SK-N-SH (cell line): ENCODE measurements around the gene UGT1A7. TPM values are rescaled to one million over a fixed set of nuclear protein-coding genes. Genes with fewer than 3 reads are reported as not detected.

Source experiments
- CTCF ChIA-PET: fragments of 300-600, 350-600 bp; formaldehyde crosslinking; extraction: SDS; loops from one replicate; lab custom pipeline; 2021; lab: Yijun Ruan, JAX
- POLR2A ChIA-PET: fragments of 350-600 bp; sonication (Branson Sonifier 250); formaldehyde crosslinking; extraction: SDS; loops from one replicate; lab custom pipeline; 2020; ENCODE audit warnings: antibody characterized with exemption, inconsistent platforms; lab: Yijun Ruan, JAX
- DNase-seq: peaks from one replicate; pipeline ENCODE4 v3.0.0; 2012
- H2AFZ ChIP-seq: fragments of 200-600 bp; sonication (generic); 2 replicates; pipeline ENCODE4 v1.8.1; 2016; ENCODE audit warnings: antibody characterized with exemption, mild to moderate bottlenecking, low read depth
- H3F3A ChIP-seq: fragments of 200-600 bp; sonication (generic); replicated peaks from 2 replicates; pipeline ENCODE3; 2016; ENCODE audit warnings: antibody characterized with exemption, mild to moderate bottlenecking; ENCODE audit not compliant: insufficient read depth
- H3K27ac ChIP-seq, 2 experiments: fragments of 200-500 bp in 1 of 2; fragments of 200-600 bp in 1 of 2; sonication (Bioruptor generic) in 1 of 2; sonication (generic), shearing (Covaris generic) in 1 of 2; 2 replicates each; pipeline versions ENCODE4 v1.5.1 to v1.6.1; 2014 to 2016; ENCODE audit warnings: low read depth in 2 of 2, inconsistent platforms in 1 of 2, low read length in 1 of 2, mild to moderate bottlenecking in 1 of 2, mixed read lengths in 1 of 2
- H3K27me3 ChIP-seq: fragments of 200-600 bp; sonication (generic), shearing (Covaris generic); 2 replicates; pipeline ENCODE4 v1.6.1; 2016; ENCODE audit warnings: mixed run types; ENCODE audit not compliant: insufficient read depth
- H3K36me3 ChIP-seq, 2 experiments: fragments of 200-500 bp in 1 of 2; fragments of 200-600 bp in 1 of 2; sonication (Bioruptor generic) in 1 of 2; sonication (generic) in 1 of 2; replicated peaks in 1 of 2; 2 replicates each; pipeline versions ENCODE3 to v1.5.1; 2014 to 2016; ENCODE audit warnings: low read length in 1 of 2, mild to moderate bottlenecking in 1 of 2; ENCODE audit not compliant: insufficient read depth in 2 of 2, control insufficient read depth in 1 of 2
- H3K4me1 ChIP-seq, 2 experiments: fragments of 200-500 bp in 1 of 2; fragments of 200-600 bp in 1 of 2; sonication (Bioruptor generic) in 1 of 2; sonication (generic), shearing (Covaris generic) in 1 of 2; 2 replicates each; pipeline versions ENCODE4 v1.5.1 to v1.6.1; 2014 to 2016; ENCODE audit warnings: low read depth in 1 of 2, low read length in 1 of 2, mixed run types in 1 of 2; ENCODE audit not compliant: insufficient read depth in 2 of 2, control insufficient read depth in 1 of 2
- H3K4me2 ChIP-seq: fragments of 200-600 bp; sonication (generic), shearing (Covaris generic); 2 replicates; pipeline ENCODE4 v1.6.1; 2017; ENCODE audit warnings: mixed run types
- H3K4me3 ChIP-seq, 2 experiments: fragments of 200-500 bp in 1 of 2; fragments of 200-600 bp in 1 of 2; sonication (Bioruptor generic) in 1 of 2; sonication (generic), shearing (Covaris generic) in 1 of 2; 2 replicates each; pipeline versions ENCODE4 v1.5.1 to v1.8.1; 2014 to 2016; ENCODE audit warnings: low read depth in 2 of 2, inconsistent platforms in 1 of 2, low read length in 1 of 2, mild to moderate bottlenecking in 1 of 2, mixed read lengths in 1 of 2, moderate library complexity in 1 of 2
- H3K79me2 ChIP-seq: fragments of 200-600 bp; sonication (generic); 2 replicates; pipeline ENCODE4 v1.8.1; 2017; ENCODE audit warnings: mild to moderate bottlenecking; ENCODE audit not compliant: insufficient read depth
- H3K9ac ChIP-seq: fragments of 200-600 bp; sonication (generic); 2 replicates; pipeline ENCODE4 v1.6.1; 2017; ENCODE audit warnings: mixed run types
- H3K9me2 ChIP-seq: fragments of 200-600 bp; sonication (generic); 2 replicates; pipeline ENCODE4 v1.6.1; 2017; ENCODE audit warnings: mixed run types
- H3K9me3 ChIP-seq: fragments of 200-600 bp; sonication (generic); 2 replicates; pipeline ENCODE4 v1.6.1; 2017; ENCODE audit warnings: mixed run types, mild to moderate bottlenecking, moderate library complexity
- H4K20me1 ChIP-seq: fragments of 200-600 bp; sonication (generic); 2 replicates; pipeline ENCODE4 v1.6.1; 2017; ENCODE audit warnings: mild to moderate bottlenecking, mixed run types; ENCODE audit not compliant: insufficient read depth
- CHD2 ChIP-seq: fragments of 150-350 bp; IDR thresholded peaks from 2 replicates; pipeline ENCODE4 v1.6.1; 2018; ENCODE audit warnings: low read length; ENCODE audit not compliant: partially characterized antibody
- ELF1 ChIP-seq: IDR thresholded peaks from 2 replicates; pipeline ENCODE4 v1.4.0; 2012
- EP300 ChIP-seq, 2 experiments: IDR thresholded peaks; 2 replicates each; pipeline versions ENCODE4 v1.4.0 to v1.6.1; 2012; ENCODE audit warnings: borderline replicate concordance in 1 of 2, low read depth in 1 of 2, low read length in 1 of 2
- FOXM1 ChIP-seq: IDR thresholded peaks from 2 replicates; pipeline ENCODE4 v1.4.0; 2012; ENCODE audit warnings: low read depth, mild to moderate bottlenecking
- NRF1 ChIP-seq: IDR thresholded peaks from 2 replicates; pipeline ENCODE4 v1.6.1; 2012; ENCODE audit warnings: low read depth, mild to moderate bottlenecking, low read length
- RCOR1 ChIP-seq: fragments of 150-350 bp; IDR thresholded peaks from 2 replicates; pipeline ENCODE4 v1.6.1; 2017; ENCODE audit warnings: antibody characterized with exemption, low read length
- REST ChIP-seq: IDR thresholded peaks from 2 replicates; pipeline ENCODE4 v1.6.1; 2012; ENCODE audit warnings: mild to moderate bottlenecking, low read depth, low read length, moderate library complexity
- RXRA ChIP-seq: IDR thresholded peaks from 2 replicates; pipeline ENCODE4 v1.4.0; 2012; ENCODE audit warnings: low read depth, mild to moderate bottlenecking, borderline replicate concordance
- SIN3A ChIP-seq: IDR thresholded peaks from 2 replicates; pipeline ENCODE4 v1.6.1; 2012; ENCODE audit warnings: low read depth, mild to moderate bottlenecking, low read length, moderate library complexity, borderline replicate concordance
- TEAD4 ChIP-seq: IDR thresholded peaks from 2 replicates; pipeline ENCODE4 v1.4.0; 2012; ENCODE audit warnings: mild to moderate bottlenecking, borderline replicate concordance; ENCODE audit not compliant: insufficient read depth
- YY1 ChIP-seq: IDR thresholded peaks from 2 replicates; pipeline ENCODE4 v1.4.0; 2012; ENCODE audit warnings: low read depth, mild to moderate bottlenecking
- WGBS: methylation state at CpG from one replicate; pipeline ENCODE4 v1.1.6; 2017; ENCODE audit warnings: low lambda C conversion rate; 5-methylcytosine and 5-hydroxymethylcytosine counted together
- polyA plus RNA-seq, 3 experiments: library from polyadenylated mRNA; depleted of rRNA; stranded (reverse); fragments of >200 nt; gene quantifications; 2 replicates each; pipeline ENCODE4 v1.2.3, GENCODE V29; 2012
- TF ChIP-seq, protein P1 (sequence below): IDR thresholded peaks from 2 replicates; pipeline ENCODE4 v1.4.0; 2012; ENCODE audit warnings: low read depth

The UGT1A7 gene
- polyA plus RNA-seq, 1 of the 3 experiments (the other 2 are of a cell fraction), result not detected

DNA sequence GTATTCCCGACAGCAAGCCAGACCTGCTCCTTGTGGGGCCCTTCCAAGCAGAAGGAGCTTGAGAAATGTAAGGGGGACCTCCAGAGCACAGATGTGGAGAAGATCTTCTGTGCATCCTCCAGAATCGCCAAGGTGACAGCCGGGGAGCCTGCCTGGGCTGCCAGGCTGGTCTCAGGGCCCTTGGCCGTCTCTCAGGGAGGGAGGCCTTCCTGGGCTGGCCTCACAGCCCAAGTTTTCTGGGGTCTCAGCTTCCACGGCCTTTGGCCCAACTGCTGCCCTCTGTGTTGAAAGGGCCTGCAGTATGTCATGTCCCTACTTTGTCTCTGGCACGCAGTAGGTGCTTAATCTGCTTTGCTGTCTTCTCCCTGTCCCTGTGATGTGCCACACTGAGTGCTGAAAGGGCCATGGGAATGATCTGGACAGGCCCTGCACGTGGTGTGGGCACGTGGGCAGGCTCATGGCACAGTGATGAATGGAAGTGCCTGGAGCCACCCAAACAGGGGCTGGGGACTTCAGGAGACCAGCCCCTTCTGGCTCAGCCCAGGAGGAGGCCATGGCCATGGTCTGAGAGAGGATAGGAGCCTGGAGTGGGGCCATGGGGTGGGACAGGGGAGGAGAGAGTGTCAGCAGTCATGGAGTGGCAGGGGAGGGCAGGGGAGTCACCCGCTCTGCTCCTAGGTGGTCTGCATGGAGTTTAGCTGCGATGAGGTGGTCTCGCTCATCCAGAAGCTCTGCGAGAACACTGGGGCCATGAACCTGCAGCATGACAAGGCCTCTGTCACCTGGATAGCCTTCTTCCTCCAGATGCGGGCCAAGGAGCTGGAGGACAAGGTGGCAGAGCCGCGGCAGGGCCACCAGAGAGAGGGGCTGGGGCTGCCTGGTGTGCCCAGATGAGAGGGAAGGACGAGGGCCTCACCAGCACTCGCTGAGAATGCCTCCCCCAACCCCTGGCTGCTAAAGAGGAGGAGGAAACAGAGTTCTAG is 137.2 kb downstream of the UGT1A7 start (continued):
- TF ChIP-seq CHD2 (no peak), ELF1 (no peak), YY1 (no peak)
- TF ChIP-seq, protein P1, sequence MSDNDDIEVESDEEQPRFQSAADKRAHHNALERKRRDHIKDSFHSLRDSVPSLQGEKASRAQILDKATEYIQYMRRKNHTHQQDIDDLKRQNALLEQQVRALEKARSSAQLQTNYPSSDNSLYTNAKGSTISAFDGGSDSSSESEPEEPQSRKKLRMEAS, result no peak

DNA sequence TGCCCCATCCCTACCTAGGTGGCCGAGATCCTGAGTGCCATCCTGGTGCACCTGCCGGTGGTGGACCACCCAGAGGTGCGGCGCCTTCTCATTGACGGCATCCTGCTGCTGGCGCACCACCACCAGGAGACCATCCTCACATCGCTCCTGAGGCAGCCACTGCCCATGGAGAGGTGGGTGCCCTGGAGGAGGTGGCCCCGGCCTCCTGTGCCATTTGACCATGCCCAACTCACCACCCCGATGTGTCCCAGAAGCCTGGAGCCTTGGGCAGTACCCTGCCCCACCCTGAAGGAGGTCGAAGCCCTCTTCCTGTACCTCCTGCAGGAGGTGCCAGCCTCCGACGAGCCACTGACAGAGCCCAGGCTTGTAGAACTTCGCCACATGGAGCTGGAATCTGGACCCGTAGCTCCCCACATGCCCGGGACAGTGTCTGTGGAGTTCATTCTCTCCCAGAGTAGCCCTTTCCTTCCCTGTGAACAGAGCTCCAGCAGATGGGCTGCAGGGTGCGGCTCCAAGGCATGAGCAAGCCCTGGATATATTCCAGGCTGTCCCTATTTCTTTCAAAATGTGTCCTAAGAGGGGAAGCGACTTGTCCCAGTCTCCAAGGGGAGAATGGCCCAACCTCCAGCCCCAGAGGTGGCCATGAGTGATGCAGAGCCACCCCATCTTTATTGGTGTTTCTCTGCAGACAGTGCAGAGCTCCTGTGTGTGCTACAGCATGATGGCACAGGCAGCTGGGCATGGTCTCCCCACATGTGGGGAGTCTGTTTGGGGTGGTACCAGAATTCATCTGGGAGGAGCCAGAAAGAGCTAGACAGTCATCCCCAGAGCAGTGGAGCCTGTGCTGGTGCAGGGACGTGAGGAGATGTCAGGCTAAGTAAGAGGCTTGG is 138.4 kb downstream of the UGT1A7 start:
- no peak for DNase-seq
- H3K9me3 ChIP-seq, result no peaks in the 10 kb centered on the region
- CTCF ChIA-PET, result no interaction called here
- no peak overlapping the region for H3K4me2 ChIP-seq
- H3K27me3 ChIP-seq, result no peaks in the 10 kb centered on the region
- no peak overlapping the region for H2AFZ ChIP-seq
- no peaks in the 10 kb centered on the region for H4K20me1 ChIP-seq
- TF ChIP-seq SIN3A (no peak), RCOR1 (no peak), NRF1 (no peak), RXRA (no peak), TEAD4 (no peak), FOXM1 (no peak), EP300 (IDR thresholded peaks at IDR 0.05; ENCODE audit: borderline replicate concordance in 1 of 2, low read depth in 1 of 2, low read length in 1 of 2) (no peak), REST (no peak)
- H3K9ac ChIP-seq, result no peak overlapping the region
- no peaks in the 10 kb centered on the region for H3K36me3 ChIP-seq
- WGBS, result 57% methylated on average over 3 of the region's 18 CpGs
- no peaks in the 10 kb centered on the region for H3K9me2 ChIP-seq
- H3K4me3 ChIP-seq, result no peak overlapping the region
- POLR2A ChIA-PET, result no interaction called here
- H3K79me2 ChIP-seq, result no peaks in the 10 kb centered on the region
- H3K4me1 ChIP-seq, result peaks cover 0 to 3% of the 10 kb centered on the region in 2 experiments; a peak in 1 of 4 replicates
- H3F3A ChIP-seq, result no peaks in the 10 kb centered on the region
- no peak overlapping the region for H3K27ac ChIP-seq
